CD4-positive, alpha-beta T cell treated with Interleukin-6 at 100 ng/mL for 8 hours (primary cell): ENCODE data around the gene GKN1.
"Not testable (repeated sequence)": the region's sequence is repeated elsewhere in the genome, so short reads cannot be mapped to it uniquely, and the experiment has no call there.

Experiments
- DNase-seq: peaks from one replicate; pipeline ENCODE4 v3.0.0-alpha.2; 2020; ENCODE audit warnings: mixed read lengths, low spot score

Gene GKN1, protein sequence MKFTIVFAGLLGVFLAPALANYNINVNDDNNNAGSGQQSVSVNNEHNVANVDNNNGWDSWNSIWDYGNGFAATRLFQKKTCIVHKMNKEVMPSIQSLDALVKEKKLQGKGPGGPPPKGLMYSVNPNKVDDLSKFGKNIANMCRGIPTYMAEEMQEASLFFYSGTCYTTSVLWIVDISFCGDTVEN

DNA sequence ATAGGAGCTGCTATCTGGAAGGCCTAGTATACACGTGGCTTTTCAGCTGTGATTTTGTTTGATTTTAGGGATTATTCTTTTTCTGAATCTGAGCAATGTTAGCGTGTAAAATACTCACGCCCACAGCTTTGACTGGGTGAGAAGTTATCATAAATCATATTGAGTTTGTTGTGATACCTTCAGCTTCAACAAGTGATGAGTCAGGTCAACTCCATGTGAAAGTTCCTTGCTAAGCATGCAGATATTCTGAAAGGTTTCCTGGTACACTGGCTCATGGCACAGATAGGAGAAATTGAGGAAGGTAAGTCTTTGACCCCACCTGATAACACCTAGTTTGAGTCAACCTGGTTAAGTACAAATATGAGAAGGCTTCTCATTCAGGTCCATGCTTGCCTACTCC lies at the start of gene GKN1:
Gene GKN1 (plus strand): TSS at position 386 of the 400 bp plus-strand sequence. CDS start 42 bp downstream, outside the sequence.
- DNase-seq = no peak

DNA sequence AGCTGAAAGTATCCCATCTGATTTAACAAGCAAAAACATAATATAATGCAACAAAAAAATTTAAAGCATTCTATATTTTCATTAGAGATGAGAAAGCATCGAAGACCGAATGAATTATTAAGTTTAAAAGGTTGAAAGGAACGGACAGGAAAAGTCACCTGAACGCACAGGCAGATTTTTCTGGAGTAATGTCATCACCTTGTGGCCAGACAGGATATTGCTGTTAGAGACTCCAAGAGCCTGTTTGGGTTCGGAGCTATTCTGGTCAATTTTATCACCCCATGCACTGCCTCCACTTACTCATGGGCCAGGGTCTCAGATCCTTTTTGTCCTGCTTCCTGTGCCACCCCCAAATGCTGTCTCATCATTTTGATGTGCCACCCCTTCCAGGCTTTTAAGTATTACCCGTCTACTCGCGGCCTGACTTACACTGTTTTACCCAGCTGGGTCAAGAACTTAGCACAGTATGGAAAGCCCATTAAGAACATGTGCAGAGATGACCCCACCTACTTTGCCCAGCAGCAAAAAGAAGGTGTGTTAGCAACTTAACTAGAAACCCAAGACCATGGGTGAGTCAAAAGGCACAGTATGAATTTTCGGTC lies 49.0 kb upstream of the GKN1 start:
- peak; percentile 72 for DNase-seq

DNA sequence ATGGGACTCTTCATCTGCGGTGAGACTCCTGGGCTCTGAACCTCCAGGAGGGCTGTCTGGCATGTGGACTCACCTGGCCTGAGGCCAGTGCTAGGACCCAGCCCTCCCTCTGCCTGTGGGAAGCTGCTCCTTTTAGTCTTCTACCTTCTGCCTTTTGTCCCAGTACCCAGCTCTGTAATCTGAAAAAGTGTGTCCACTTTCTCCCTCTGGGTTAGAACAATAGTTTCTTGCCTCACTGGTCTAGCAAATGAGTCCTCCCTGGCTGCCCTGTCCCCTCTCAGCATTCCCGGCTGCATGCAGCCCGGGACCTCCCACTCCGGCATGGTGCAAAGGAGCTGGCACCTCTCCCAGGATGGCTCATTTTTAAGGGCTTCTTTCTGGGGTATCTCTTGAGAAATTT lies 47.6 kb upstream of the GKN1 start:
- DNase-seq = no peak

DNA sequence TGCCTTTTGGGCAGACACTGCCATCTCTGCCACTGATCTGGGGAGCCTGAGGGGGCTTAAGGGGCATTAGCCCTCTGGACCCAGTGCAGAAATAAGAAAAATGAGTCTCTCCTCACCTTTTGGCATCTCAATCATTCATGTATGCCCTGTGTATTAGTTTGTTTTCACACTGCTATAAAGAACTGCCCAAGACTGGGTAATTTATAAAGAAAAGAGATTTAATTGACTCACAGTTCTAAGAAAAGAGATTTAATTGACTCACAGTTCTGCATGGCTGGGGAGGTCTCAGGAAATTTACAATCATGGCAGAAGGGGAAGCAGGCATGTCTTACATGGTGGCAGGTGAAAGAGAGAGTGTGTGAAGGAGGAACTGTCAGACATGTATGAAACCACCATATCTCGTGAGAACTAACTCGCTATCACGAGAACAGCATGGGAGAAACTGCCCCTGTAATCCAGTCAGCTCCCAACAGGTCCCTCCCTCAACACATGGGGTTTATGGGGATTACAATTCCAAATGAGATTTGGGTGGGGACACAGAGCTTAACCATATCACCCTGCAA lies 43.2 kb upstream of the GKN1 start:
- no peak for DNase-seq

DNA sequence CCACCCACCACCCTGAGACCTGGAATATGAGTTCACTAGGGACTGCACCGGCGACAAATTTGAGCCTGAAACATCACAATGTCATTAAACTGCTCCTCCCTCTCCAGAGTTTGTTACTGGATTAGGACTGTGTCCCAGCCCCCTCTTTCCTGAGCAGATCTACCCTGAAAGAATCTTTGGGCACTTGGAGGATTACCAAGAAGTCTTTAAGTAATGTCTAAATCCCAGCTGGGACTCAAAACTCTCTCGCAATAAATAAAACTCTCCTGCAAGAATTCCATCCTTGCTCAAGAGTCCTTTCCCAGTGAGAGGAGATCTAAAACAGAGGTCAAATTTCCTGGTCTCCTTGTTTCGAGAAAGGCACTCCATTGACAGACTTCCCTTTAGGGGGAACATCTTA lies 42.6 kb upstream of the GKN1 start:
- no peak for DNase-seq

DNA sequence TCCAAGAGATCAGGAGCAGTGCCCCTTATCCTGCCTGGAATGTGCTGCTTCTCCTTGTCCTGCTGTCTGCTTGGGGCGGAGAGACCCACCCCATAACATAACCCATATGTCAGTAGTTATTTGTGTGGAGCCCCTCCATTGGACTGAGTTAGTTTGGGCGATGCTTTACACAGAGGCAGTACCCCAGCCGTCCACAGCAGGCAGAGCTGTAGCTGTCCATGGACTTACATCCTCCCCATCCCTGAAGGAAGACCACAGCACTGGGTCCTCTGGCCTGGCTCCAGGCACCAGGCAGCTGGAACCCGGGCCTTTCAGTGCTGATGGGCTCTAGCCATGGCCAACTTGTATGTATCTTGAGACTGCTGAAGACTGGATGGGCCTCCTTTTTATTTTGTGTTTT lies 42.0 kb upstream of the GKN1 start:
- DNase-seq = no peak

DNA sequence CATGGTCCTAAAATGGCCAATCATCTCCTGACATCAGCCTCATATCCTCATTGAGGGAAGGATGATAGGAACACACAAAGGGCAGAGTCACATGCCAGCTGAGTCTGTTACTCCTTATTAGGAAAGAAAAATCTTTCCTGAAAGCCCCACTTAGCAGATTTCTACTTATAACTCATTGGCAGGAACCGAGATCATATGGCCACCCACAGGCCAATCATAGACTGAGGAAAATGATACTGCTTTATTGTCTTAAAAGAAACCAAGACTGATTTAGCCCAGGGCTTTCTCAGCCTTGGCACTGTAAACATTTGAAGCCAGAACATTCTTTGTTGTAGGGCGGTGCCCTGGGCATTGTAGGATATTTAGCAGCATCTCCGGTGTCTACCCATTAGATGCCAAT lies 40.4 kb upstream of the GKN1 start:
- DNase-seq = no peak

DNA sequence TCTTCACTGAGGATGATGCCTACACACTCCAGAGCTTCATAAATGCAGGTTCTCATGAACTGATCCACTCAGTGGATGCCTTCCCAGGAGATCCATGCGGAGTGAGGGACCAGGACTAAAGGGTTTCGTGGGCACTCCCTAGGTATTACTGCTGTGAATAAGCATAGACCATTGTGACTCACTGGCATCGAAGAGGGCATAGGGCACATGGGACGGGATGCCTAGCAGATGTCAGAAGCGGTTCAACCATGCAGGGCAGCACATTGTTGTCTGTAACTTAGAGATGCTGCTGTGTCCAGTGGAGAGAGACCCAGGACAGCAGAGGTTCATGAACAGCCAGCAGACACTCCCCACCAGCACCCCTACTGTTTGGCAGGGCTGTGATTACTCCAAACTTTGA lies 39.0 kb upstream of the GKN1 start:
- no peak for DNase-seq

DNA sequence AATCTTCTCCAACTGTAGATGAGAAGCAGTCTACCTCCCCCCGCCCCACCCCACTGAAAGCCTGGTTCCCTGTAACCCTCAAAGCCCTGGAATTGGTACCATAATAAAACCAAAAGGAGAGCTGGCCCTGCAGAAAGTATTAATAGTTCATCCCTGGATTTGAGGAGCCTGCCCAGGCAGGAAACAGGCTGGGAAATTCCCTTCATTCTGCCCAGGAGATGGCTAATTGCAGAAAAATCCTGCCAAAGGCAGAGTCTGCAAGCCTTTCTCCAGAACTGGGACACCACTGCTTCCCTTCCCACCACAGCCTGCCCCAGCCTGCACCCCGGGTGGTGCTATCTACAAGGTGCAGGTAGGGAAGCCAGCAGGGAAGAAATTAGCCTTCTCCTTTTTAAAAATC lies 38.0 kb upstream of the GKN1 start:
- no peak for DNase-seq

DNA sequence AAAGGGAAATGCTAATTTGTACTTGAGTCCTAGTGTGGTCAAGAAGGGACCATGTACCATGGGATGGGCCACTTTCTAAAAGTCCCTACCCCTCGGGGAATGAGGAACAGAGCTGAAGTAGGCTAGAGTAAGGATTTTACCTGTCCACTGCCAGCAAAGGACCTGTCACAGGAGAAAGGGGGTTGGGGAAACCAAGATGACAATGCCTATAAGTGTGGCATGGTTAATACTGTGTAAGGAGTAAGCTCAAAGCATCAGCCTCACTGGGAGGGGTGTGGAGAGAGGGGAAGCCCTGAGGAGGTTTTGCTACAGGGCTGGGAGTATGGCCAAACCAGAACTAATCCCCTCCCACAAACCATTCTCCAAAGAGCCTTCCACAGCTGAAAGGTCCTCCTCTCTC lies 37.5 kb upstream of the GKN1 start:
- DNase-seq = no peak

DNA sequence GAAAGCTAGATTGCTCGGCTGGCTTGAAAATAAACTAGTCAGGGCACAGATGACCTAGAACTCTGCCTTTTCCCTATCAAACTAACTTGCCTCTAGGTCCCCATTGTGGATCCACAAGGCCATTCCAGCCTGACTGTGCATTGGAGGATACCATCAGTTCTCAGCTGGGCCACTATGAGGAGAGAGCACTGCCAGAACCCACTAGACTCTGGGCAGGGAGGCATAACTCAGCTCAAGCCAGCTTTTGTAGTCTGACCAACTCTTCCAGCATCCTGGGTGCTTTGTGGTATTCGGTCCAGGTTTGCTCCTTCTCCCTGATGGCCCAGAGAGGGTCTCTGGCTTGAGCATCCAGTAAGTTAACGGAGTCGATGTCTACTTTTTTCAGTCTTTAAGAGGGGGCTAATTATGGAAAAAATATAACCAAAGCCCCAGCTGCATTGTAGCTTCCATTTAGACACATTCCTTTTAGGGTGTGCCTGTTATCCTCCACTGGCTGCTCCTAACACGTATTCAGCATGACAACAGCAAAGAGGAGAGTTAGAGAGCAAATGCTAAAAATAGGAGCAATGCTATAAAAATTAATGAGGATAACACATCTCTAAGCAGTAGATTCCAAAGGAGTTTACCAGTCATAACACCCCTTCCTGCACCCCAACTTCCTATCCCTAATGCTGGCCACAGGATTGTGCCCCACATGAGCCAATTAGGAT lies 36.9 kb upstream of the GKN1 start:
- DNase-seq = no peak

DNA sequence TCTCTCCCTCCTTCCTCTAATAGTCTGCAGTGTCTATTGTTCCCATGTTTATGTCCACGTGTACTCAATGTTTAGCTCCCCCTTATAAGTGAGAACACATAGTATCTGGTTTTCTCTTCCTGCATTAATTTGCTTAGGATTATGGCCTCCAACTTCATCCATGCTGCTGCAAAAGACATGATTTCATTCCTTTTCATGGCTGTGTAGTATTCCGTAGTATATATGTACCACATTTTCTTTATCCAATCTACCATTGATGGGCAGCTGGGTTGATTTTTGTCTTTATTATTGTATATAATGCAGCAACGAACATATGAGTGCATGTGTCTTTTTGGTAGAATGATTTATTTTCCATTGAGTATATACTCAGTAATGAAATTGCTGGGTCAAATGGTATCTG lies 35.5 kb upstream of the GKN1 start:
- DNase-seq = no peak

DNA sequence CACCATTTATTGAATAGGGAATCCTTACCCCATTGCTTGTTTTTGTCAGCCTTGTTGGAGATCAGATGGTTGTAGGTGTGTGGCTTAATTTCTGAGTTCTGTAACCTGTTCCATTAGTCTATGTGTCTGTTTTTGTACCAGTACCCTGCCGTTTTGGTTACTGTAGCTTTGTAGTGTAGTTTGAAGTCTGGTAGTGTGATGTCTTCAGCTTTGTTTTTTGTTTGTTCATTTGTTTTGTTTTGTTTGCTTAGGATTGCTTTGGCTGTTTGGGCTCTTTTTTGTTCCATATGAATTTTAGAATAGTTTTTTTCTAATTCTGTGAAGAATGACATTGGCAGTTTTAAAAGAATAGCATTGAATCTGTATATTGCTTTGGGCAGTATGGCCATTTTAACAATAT lies 34.5 kb upstream of the GKN1 start:
- no peak for DNase-seq

DNA sequence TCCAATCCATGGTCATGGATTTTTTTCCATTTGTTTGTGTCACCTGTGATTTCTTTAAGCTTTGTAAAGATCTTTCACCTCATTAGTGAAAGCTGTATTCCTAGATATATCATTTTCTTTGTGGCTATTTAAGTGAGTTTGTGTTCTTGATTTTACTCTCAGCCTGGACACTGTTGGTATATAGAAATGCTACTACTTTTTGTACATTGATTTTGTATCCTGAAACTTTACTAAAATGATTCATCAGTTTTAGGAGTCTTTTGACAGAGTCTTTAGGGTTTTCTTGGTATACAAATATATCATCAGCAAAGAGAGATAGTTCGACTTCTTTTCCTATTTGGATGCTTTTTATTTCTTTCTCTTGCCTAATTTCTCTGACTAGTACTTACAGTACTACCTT lies 34.1 kb upstream of the GKN1 start:
- no peak for DNase-seq

DNA sequence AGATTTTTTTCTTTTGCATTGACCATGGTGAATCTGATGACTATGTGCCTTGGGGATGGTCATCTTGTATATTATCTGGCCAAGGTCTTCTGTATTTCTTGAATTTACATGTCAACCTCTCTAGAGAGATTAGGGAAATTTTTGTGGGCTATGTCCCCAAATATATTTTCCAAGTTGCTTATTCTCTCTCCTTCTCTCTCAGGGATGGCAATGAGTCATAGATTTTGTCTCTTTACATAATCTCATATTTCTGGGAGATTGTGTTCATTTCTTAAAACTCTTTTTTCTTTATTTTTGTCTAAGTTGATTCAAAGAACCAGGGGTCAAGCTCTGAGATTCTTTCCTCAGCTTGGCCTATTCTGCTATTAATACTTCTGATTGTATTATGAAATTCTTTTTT lies 31.6 kb upstream of the GKN1 start:
- no peak for DNase-seq

DNA sequence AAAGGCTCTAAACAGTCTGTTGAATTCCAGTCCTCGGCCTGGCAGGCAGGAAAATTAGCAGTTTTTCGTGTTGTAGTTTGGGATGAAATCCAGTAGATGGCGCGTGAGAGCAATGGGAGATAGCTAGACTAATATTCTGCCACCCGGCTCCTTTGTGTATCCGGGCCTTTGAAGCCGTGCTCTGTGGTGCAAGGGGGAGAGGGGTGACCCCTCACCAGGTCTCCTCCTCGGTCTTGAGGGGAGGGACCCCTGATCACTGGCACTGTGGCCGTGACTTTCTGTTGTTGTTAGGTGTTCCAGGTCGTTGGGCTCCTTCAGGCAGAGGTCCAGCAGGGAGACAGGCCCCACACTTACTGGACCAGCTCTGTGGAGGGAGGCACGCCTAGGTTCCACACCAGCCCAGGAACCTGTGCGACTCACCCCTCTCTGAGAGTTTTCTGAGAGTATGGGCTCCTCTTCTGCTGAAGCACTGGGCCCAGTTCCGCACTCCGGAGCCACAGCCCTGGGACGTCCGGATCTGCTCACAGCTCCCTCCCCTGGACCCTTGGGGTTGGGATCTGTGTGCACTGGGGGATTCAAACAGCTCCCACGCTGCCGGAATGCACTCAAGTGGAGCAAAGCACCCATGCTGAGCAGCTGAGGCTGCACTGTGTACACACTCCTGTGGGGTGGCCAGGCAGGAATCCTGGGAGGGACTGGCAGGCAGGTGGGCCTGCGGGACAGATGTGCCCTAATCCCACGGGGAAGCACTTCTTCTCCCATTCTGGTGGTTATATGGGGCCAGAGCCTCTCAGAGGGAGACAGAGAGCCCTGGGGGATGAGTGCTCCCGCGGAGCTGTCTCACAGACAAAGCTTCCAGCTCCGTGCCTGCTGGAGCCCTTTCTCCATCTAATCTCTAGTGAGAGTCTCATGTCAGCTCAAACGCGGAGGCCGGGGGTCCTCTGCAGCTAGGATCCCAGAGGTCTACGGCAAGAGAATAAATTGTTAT lies 30.6 kb upstream of the GKN1 start:
- DNase-seq = peak; percentile 48

DNA sequence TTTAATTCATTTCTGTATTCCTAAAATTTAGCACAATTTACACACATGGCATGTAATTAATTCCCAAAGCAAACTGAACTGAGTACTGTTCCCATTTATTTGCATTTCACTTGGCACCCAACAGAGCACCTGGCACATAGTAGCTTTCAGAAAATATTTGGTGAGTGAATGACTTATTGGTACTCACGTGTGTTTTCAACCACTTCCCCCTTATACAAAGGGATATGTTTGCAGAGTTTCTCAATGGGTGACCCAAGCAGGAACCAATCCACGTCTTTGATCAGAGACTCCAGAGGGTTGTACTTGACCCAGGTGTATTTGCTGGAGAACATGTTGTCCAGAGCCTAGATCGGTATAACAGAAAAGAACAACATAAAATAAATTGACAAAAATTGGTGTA lies 28.3 kb upstream of the GKN1 start:
- DNase-seq = no peak

DNA sequence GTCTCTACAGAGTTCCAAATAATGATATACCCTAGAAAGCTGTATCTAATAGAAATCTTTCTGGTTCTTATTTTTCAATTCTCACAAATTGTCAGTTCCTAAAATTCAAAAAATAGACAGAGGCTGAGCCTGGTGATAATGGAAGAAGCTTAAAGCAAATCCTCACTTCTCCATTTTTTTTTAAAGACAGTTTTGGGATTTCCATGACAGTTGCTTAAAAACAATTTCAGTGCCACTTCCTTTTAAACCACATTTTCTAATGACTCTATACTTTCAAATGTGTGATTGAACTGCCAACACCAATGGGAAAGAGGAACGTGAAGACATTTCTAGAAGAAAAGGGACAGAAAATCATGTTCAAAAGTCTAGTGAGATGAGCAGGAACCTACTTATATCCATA lies 25.7 kb upstream of the GKN1 start:
- no peak for DNase-seq

DNA sequence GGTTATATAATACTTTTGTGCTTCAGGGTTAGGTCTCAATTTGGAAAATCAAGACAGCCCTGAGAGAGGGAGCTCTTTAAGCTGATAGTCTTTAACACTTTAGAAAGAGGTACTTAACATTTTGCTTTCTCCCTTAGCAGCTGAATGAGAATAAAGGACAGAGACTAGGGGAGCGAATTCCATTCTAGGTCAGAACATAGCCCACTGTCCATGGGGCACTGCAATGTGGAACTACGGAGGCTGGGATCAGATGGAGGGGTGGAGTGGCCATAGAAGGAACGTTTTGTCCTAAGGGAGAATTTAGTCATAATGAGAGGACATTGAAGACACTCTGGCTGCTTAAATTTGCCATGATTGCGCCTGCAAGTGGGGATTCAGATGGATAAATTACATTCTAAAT lies 22.5 kb upstream of the GKN1 start:
- no peak for DNase-seq

DNA sequence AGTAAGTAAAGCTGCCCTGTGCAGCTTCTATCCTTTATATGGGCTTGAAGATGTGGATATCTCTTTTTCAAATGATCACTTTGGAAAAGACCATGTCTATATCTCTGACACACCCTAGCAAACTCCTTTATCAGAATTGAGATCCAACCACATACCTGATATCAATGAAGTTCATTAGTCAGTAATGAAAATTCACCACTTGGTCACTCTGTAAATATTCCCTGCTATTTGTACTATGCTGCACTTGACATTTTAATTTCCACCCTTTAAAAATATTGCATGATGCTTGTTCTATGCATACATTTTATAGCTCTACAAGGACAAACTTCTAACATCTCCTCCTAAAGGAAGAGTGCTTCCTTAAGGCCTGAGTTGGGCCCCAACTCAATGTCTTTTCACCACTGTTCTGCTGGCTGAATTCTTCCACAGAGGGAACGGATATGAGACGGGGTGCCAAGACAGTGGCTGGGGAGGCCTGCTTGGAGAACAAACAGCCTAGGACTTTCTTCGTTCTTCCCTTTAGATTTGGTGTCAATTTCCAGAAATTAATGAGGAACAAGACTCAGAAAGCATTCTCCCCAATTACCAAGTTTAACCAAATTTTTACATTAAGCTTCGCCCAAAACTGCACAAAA lies 21.4 kb upstream of the GKN1 start, which contains the start of gene GKN2:
Gene GKN2 (minus strand): TSS at position 7 of the 635 bp plus-strand sequence. CDS start 32 bp downstream, outside the sequence.
- no peak for DNase-seq

DNA sequence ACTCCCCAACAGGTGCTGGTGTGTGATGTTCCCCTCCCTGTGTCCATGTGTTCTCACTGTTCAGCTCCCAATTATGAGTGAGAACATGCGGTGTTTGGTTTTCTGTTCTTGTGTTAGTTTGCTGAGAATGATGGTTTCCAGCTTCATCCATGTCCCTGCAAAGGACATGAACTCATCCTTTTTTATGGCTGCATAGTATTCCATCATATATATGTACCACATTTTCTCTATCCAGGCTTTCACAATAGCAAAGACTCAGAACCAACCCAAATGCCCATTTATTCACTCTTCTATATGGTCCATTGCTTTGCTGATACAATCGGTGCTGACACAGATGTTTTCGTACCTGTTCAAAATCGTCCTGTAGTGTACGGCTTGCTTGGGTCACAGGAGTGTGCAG lies 19.0 kb upstream of the GKN1 start:
- DNase-seq = not testable (repeated sequence)

DNA sequence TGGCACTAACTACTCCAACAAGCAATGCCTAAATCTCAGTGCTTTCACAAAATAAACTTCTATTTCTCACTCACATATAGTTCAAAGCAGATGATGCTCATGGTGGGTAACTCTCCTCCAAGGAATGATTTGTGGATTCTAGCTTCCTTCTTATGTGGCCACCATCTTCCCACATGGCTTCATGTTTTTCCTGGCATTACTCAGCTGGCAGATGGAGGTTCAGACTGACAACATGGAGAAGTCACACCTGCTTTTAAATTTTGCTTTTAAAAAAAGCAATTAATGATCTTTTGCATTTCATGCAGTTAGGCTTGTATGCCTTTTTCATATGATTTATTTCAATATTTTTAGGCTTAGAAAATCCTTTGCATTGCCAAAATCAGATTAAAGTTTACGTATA lies 15.4 kb upstream of the GKN1 start:
- no peak for DNase-seq
